ENCODE results near the gene TRAPPC2. TPM values are rescaled to one million over a fixed set of nuclear protein-coding genes. Genes with fewer than 3 reads are reported as not detected.

Gene TRAPPC2
- total RNA-seq, 4 donors from 2014 or later: 9.7 to 16.9 (median 12.0) TPM

DNA sequence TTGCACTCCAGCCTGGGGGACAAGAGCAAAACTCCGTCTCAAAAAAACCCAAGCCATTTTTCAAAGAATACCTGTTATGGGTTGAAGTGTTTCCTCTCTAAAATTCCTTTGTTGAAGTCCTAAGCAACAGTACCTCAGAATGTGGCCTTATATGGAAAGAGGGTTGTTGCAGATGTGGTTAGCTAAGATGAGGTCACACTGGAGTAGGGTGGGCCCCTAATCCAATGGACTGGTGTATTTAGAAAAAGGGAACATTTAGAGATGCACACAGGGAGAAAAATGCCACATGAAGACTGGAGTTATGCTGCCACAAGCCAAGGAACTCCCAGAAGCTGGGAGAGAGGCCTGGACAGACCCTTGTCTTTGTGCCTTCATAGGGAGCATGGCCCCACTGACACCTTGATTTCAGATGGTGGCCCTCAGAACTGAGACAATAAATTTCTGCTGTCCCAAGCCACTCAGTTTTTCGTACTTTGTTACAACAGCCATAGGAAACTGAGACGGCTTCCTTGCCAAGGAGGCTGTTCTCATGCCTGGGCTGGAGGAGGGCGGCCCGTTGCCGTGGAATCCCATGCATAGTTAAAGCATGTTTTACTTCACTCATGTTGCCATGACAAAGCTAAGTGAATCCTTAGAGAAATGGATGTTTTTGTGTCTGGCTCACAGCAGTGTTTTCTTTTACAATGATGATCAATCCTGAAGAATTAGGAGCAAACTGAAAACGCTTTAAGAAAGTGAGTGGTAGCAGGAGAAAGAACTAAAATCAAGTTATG lies 16.5 kb downstream of the TRAPPC2 start:
- 69% methylated on average over 7 of the region's 7 CpGs for WGBS
- peaks cover 8% of the 10 kb centered on the region for H3K4me1 ChIP-seq
- H3K27me3 ChIP-seq: no peaks in the 10 kb centered on the region
- DNase-seq (ENCODE audit: low spot score in 2 of 2): no peak
- H3K27ac ChIP-seq: no peak overlapping the region
- no peaks in the 10 kb centered on the region for H3K36me3 ChIP-seq
- TF ChIP-seq POLR2AphosphoS5 (IDR thresholded peaks at IDR 0.05) (no peak), POLR2A (IDR thresholded peaks at IDR 0.05) (no peak), EP300 (IDR thresholded peaks at IDR 0.05) (no peak)
- TF ChIP-seq, protein P1, sequence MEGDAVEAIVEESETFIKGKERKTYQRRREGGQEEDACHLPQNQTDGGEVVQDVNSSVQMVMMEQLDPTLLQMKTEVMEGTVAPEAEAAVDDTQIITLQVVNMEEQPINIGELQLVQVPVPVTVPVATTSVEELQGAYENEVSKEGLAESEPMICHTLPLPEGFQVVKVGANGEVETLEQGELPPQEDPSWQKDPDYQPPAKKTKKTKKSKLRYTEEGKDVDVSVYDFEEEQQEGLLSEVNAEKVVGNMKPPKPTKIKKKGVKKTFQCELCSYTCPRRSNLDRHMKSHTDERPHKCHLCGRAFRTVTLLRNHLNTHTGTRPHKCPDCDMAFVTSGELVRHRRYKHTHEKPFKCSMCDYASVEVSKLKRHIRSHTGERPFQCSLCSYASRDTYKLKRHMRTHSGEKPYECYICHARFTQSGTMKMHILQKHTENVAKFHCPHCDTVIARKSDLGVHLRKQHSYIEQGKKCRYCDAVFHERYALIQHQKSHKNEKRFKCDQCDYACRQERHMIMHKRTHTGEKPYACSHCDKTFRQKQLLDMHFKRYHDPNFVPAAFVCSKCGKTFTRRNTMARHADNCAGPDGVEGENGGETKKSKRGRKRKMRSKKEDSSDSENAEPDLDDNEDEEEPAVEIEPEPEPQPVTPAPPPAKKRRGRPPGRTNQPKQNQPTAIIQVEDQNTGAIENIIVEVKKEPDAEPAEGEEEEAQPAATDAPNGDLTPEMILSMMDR (IDR thresholded peaks at IDR 0.05): no peak
- H3K4me3 ChIP-seq: no peak overlapping the region
- no peaks in the 10 kb centered on the region for H3K9me3 ChIP-seq

DNA sequence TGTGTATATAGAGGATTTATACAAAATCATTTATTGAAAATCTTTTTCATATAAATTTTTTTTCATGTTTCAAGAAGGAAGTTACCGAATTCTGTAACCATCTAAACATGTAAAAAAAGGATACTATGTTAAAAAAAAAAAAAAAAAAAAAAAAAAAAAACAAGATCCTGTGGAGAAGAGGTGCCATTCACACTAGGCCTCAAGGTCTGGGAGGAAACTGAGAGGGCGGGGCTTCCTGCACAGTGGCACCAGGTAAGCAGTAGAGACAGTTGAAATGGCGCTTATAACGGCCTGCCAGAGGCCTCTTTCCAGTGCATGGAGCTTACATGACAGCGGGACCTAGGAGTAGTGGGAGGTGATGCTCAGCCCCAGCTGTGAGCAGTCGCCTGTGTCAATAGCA lies 17.5 kb downstream of the TRAPPC2 start:
- H3K9me3 ChIP-seq: no peaks in the 10 kb centered on the region
- H3K27ac ChIP-seq: no peak overlapping the region
- no peak for DNase-seq (ENCODE audit: low spot score in 2 of 2)
- no peaks in the 10 kb centered on the region for H3K27me3 ChIP-seq
- 97% methylated on average over 6 of the region's 6 CpGs for WGBS
- no peaks in the 10 kb centered on the region for H3K36me3 ChIP-seq
- H3K4me3 ChIP-seq: no peak overlapping the region
- TF ChIP-seq, protein P1 (IDR thresholded peaks at IDR 0.05): no peak
- TF ChIP-seq EP300 (IDR thresholded peaks at IDR 0.05) (no peak), POLR2A (IDR thresholded peaks at IDR 0.05) (no peak), POLR2AphosphoS5 (IDR thresholded peaks at IDR 0.05) (no peak)
- H3K4me1 ChIP-seq: peaks cover 8% of the 10 kb centered on the region

DNA sequence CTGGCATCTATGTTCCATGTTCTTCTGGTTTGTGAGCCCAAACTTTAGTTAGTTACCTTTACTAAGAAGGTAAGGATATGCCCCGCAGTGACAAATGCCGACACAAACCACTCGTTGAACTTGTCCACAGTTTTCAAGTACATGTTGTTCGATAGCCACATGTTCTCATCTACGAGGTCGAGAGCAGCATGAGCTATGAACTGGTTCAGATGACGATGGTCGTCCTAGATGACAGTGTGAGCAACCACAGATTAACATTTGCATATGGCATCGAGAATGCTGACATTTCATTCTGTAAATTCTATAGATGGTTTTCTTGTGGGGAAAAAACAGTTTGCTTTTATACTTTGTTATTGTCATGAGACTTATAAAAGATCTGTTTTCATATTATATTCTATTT lies 18.0 kb downstream of the TRAPPC2 start:
- no peak for DNase-seq (ENCODE audit: low spot score in 2 of 2)
- TF ChIP-seq EP300 (IDR thresholded peaks at IDR 0.05): no peak
- TF ChIP-seq, protein P1 (IDR thresholded peaks at IDR 0.05): no peak
- TF ChIP-seq POLR2AphosphoS5 (IDR thresholded peaks at IDR 0.05): no peak
- TF ChIP-seq POLR2A (IDR thresholded peaks at IDR 0.05): no peak
- H3K4me3 ChIP-seq: no peak overlapping the region
- H3K4me1 ChIP-seq: peaks cover 4% of the 10 kb centered on the region
- H3K27ac ChIP-seq: no peak overlapping the region
- no peaks in the 10 kb centered on the region for H3K27me3 ChIP-seq
- 92% methylated on average over 9 of the region's 9 CpGs for WGBS
- peaks cover 3% of the 10 kb centered on the region for H3K36me3 ChIP-seq
- H3K9me3 ChIP-seq: no peaks in the 10 kb centered on the region

DNA sequence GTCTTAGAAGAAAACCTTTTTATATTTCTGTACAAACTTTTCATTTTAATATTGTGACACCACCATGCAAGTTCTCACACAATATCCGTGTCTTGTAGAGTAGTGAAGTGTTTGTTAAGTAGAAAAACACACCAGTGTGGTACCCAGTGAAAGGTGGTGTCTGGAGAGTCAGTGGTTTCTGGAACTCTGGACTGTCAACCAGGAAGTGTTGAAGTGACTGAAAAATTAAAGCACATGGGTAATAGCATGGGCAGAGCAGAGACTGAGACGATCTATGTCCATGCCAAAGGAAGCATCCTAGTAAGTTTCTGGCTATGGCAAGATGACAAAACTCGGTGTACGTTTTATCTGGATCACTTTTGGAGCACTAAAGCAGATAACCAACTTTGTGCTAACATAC lies 23.3 kb downstream of the TRAPPC2 start:
- no peak overlapping the region for H3K4me3 ChIP-seq
- TF ChIP-seq, protein P1 (IDR thresholded peaks at IDR 0.05): no peak
- TF ChIP-seq POLR2AphosphoS5 (IDR thresholded peaks at IDR 0.05) (no peak), EP300 (IDR thresholded peaks at IDR 0.05) (no peak), POLR2A (IDR thresholded peaks at IDR 0.05) (no peak)
- WGBS: 80% methylated on average over 4 of the region's 4 CpGs
- H3K36me3 ChIP-seq: peaks cover 5% of the 10 kb centered on the region
- H3K27me3 ChIP-seq: no peaks in the 10 kb centered on the region
- H3K9me3 ChIP-seq: no peaks in the 10 kb centered on the region
- no peaks in the 10 kb centered on the region for H3K4me1 ChIP-seq
- DNase-seq (ENCODE audit: low spot score in 2 of 2): no peak
- no peak overlapping the region for H3K27ac ChIP-seq

DNA sequence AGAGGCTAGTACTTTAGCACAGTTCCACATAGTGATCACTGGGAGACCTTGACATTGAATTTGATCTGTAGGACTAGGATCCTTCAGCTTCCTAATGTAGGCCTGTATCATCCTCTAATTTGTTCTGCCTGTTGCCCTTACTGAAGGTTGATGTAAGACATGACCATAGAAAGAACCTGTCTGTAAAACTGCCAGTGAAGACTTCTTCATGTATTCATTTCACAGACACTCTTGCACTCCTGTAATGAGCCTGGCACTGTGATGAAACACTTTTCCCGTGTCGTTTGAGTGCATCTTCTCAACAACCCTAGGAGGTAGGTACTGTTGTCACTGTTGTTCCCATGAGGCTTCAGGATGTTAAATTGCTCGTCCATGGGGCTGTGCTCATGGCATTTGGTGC lies 30.8 kb downstream of the TRAPPC2 start:
- no peak overlapping the region for H3K4me3 ChIP-seq
- H3K27ac ChIP-seq: no peak overlapping the region
- peaks cover 32% of the 10 kb centered on the region for H3K4me1 ChIP-seq
- DNase-seq (ENCODE audit: low spot score in 2 of 2): no peak
- no peaks in the 10 kb centered on the region for H3K36me3 ChIP-seq
- no peaks in the 10 kb centered on the region for H3K27me3 ChIP-seq
- TF ChIP-seq POLR2A (IDR thresholded peaks at IDR 0.05) (no peak), EP300 (IDR thresholded peaks at IDR 0.05) (no peak), POLR2AphosphoS5 (IDR thresholded peaks at IDR 0.05) (no peak)
- TF ChIP-seq, protein P1 (IDR thresholded peaks at IDR 0.05): no peak
- 69% methylated on average over 3 of the region's 3 CpGs for WGBS
- H3K9me3 ChIP-seq: no peaks in the 10 kb centered on the region
